Ishikawa (cell line): ENCODE data around the gene FAM187B.

Source experiments
- CEBPB ChIP-seq: IDR thresholded peaks from 2 replicates; pipeline ENCODE4 v1.6.1; 2012
- CREB1 ChIP-seq: IDR thresholded peaks from 2 replicates; pipeline ENCODE4 v1.6.1; 2012; ENCODE audit warnings: low read depth
- EGR1 ChIP-seq: IDR thresholded peaks from 2 replicates; pipeline ENCODE4 v1.6.1; 2012
- EP300 ChIP-seq: IDR thresholded peaks from 2 replicates; pipeline ENCODE4 v1.6.1; 2012; ENCODE audit warnings: borderline replicate concordance
- FOXM1 ChIP-seq: IDR thresholded peaks from 2 replicates; pipeline ENCODE4 v1.6.1; 2012; ENCODE audit warnings: low read depth, borderline replicate concordance
- NFIC ChIP-seq: IDR thresholded peaks from 2 replicates; pipeline ENCODE4 v1.6.1; 2012
- RAD21 ChIP-seq: IDR thresholded peaks from 2 replicates; pipeline ENCODE4 v1.6.1; 2012; ENCODE audit warnings: low read depth
- REST ChIP-seq: IDR thresholded peaks from 2 replicates; pipeline ENCODE4 v1.6.1; 2012; ENCODE audit warnings: low read depth, mild to moderate bottlenecking
- TAF1 ChIP-seq: IDR thresholded peaks from 2 replicates; pipeline ENCODE4 v1.6.1; 2012; ENCODE audit warnings: low read depth, mild to moderate bottlenecking
- TCF12 ChIP-seq: IDR thresholded peaks from 2 replicates; pipeline ENCODE4 v1.6.1; 2012; ENCODE audit warnings: low read depth
- TEAD4 ChIP-seq: IDR thresholded peaks from 2 replicates; pipeline ENCODE4 v1.6.1; 2012
- YY1 ChIP-seq: IDR thresholded peaks from 2 replicates; pipeline ENCODE4 v1.6.1; 2012; ENCODE audit warnings: low read depth
- ZBTB7A ChIP-seq: IDR thresholded peaks from 2 replicates; pipeline ENCODE4 v1.6.1; 2012; ENCODE audit warnings: low read depth
- TF ChIP-seq, protein P1 (sequence below): IDR thresholded peaks from 2 replicates; pipeline ENCODE4 v1.6.1; 2012
- TF ChIP-seq, protein P2 (sequence below): IDR thresholded peaks from 2 replicates; pipeline ENCODE4 v1.6.1; 2012

The FAM187B gene

GRCh38 chr19:35216016-35216832, 12.3 kb downstream of the FAM187B start:
- TF ChIP-seq TCF12 (no peak), FOXM1 (no peak)

DNA sequence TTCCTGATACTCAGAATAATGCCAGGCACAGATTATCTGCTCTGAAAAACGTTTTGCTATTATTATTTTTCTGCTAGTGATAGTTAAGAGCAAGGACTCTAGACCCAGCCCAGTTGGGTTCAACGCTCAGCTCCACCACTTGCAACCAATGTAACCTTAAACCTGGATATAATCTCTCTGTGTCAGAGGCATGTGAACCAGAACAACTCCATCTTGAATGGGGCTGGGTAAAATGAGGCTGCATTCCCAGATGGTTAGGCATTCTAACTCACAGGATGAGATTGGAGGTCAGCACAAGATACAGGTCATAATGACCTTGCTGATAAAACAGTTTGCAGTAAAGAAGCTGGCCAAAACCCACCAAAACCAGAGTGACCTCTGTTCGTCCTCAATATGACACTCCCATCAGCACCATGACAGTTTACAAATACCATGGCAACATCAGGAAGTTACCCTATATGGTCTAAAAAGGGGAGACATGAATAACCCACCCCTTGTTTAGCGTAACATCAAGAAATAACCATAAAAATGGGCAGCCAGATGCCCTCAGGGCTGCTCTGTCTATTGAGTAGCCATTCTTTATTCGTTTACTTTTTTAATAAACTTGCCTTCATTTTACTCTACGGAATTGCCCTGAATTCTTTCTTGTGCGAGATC, 13.6 kb downstream of the FAM187B start:
- TF ChIP-seq EP300 (no peak), ZBTB7A (no peak), CREB1 (no peak), TAF1 (no peak), CEBPB (no peak), REST (no peak)
- TF ChIP-seq, protein P1, sequence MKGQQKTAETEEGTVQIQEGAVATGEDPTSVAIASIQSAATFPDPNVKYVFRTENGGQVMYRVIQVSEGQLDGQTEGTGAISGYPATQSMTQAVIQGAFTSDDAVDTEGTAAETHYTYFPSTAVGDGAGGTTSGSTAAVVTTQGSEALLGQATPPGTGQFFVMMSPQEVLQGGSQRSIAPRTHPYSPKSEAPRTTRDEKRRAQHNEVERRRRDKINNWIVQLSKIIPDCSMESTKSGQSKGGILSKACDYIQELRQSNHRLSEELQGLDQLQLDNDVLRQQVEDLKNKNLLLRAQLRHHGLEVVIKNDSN: no peak
- TF ChIP-seq, protein P2, sequence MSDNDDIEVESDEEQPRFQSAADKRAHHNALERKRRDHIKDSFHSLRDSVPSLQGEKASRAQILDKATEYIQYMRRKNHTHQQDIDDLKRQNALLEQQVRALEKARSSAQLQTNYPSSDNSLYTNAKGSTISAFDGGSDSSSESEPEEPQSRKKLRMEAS: no peak

- TF ChIP-seq EGR1: no peak
- no peak for TF ChIP-seq FOXM1
- no peak for TF ChIP-seq TEAD4
- no peak for TF ChIP-seq TAF1
- no peak for TF ChIP-seq EP300
- TF ChIP-seq, protein P1: peak; percentile 83
- TF ChIP-seq YY1: no peak
- no peak for TF ChIP-seq REST
- no peak for TF ChIP-seq RAD21
- TF ChIP-seq, protein P2: peak; percentile 74
- TF ChIP-seq CEBPB: no peak
- TF ChIP-seq NFIC: peak; percentile 86
- no peak for TF ChIP-seq TCF12
- no peak for TF ChIP-seq ZBTB7A
- no peak for TF ChIP-seq CREB1
Measured at GRCh38 chr19:35213663-35214632, 14.6 kb downstream of the FAM187B start.

GRCh38 chr19:35212241-35212640, 16.3 kb downstream of the FAM187B start:
- TF ChIP-seq, protein P1: no peak
- TF ChIP-seq TCF12: no peak
- TF ChIP-seq EP300: no peak
- no peak for TF ChIP-seq CREB1
- TF ChIP-seq CEBPB: no peak
- TF ChIP-seq YY1: no peak

GRCh38 chr19:35211545-35212230, 16.9 kb downstream of the FAM187B start:
- TF ChIP-seq YY1: no peak
- no peak for TF ChIP-seq EP300
- TF ChIP-seq, protein P2: no peak
- TF ChIP-seq FOXM1: no peak
- no peak for TF ChIP-seq TEAD4
- TF ChIP-seq RAD21: no peak
- TF ChIP-seq, protein P1: no peak
